ENCODE results near the gene BICC1. TPM values are rescaled to one million over a fixed set of nuclear protein-coding genes. Genes with fewer than 3 reads are reported as not detected.

The BICC1 gene
- total RNA-seq, 1 experiment from 2014 or later = not detected

DNA sequence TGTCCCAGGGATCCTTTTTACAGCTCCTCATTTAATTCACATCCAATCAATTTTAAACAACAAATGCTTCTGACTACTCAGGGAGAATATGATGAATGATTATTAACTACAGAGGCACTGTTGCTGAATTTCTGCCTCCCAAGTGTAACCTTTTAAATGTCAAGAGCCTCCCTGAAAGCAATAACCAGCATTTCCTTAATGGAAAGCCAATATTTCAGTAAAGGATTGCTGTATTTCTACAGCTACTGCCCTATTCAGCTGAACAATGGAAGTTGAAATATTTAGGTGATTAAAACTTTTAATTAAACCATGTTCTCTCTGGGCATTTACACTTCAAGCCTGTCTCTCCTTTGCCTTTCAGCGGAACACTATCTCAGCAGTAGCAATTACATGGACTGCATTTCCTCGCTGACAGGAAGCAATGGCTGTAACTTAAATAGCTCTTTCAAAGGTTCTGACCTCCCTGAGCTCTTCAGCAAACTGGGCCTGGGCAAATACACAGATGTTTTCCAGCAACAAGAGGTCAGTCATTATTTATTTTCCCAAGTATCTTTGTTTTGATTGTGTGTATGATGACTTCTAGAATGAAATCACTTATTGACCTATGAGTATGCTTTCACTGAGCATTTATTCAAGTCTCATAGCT, 304.7 kb downstream of the BICC1 start:
- Histone ChIP-seq H3K79me2 (ENCODE audit: insufficient read depth, low read length) (no peaks in the 10 kb centered on the region), H3K27me3 (ENCODE audit: insufficient read depth, low read length) (no peaks in the 10 kb centered on the region), H3K4me3 (replicated peaks in 1 of 2; ENCODE audit: low read depth in 1 of 2, low read length in 2 of 2) (no peak overlapping the region), H4K20me1 (ENCODE audit: insufficient read depth) (no peaks in the 10 kb centered on the region), H3K4me2 (ENCODE audit: low read length) (no peak overlapping the region), H3K9me2 (ENCODE audit: insufficient read depth) (no peaks in the 10 kb centered on the region), H3K4me1 (ENCODE audit: control insufficient read depth in 1 of 2, insufficient read depth in 2 of 2, low read length in 2 of 2) (peaks cover 0 to 2% of the 10 kb centered on the region in 2 experiments; a peak in 2 of 4 replicates), H3K9ac (ENCODE audit: low read length) (no peak overlapping the region), H3K27ac (ENCODE audit: low read depth, low read length) (no peak overlapping the region), H3K36me3 (ENCODE audit: control insufficient read depth in 1 of 2, insufficient read depth in 2 of 2, low read length in 2 of 2) (no peaks in the 10 kb centered on the region), H2AFZ (ENCODE audit: low read depth, low read length, poor library complexity, severe bottlenecking) (no peak overlapping the region), H3K9me3 (ENCODE audit: control insufficient read depth in 1 of 2, insufficient read depth in 1 of 2, low read depth in 1 of 2, low read length in 2 of 2) (no peaks in the 10 kb centered on the region)
- TF ChIP-seq, protein P1, sequence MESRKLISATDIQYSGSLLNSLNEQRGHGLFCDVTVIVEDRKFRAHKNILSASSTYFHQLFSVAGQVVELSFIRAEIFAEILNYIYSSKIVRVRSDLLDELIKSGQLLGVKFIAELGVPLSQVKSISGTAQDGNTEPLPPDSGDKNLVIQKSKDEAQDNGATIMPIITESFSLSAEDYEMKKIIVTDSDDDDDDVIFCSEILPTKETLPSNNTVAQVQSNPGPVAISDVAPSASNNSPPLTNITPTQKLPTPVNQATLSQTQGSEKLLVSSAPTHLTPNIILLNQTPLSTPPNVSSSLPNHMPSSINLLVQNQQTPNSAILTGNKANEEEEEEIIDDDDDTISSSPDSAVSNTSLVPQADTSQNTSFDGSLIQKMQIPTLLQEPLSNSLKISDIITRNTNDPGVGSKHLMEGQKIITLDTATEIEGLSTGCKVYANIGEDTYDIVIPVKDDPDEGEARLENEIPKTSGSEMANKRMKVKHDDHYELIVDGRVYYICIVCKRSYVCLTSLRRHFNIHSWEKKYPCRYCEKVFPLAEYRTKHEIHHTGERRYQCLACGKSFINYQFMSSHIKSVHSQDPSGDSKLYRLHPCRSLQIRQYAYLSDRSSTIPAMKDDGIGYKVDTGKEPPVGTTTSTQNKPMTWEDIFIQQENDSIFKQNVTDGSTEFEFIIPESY (IDR thresholded peaks at IDR 0.05; ENCODE audit: extremely low read depth, insufficient replicate concordance, low read length) = no peak
- TF ChIP-seq FOSL1 (IDR thresholded peaks at IDR 0.05; ENCODE audit: low read depth) (no peak), SIN3A (IDR thresholded peaks at IDR 0.05; ENCODE audit: low read depth) (no peak), ZNF274 (IDR thresholded peaks at IDR 0.05; ENCODE audit: low read depth, low read length) (no peak), EZH2phosphoT487 (IDR thresholded peaks at IDR 0.05; ENCODE audit: borderline replicate concordance) (no peak), SRF (IDR thresholded peaks at IDR 0.05; ENCODE audit: low read depth) (no peak)
- TF ChIP-seq, protein P2, sequence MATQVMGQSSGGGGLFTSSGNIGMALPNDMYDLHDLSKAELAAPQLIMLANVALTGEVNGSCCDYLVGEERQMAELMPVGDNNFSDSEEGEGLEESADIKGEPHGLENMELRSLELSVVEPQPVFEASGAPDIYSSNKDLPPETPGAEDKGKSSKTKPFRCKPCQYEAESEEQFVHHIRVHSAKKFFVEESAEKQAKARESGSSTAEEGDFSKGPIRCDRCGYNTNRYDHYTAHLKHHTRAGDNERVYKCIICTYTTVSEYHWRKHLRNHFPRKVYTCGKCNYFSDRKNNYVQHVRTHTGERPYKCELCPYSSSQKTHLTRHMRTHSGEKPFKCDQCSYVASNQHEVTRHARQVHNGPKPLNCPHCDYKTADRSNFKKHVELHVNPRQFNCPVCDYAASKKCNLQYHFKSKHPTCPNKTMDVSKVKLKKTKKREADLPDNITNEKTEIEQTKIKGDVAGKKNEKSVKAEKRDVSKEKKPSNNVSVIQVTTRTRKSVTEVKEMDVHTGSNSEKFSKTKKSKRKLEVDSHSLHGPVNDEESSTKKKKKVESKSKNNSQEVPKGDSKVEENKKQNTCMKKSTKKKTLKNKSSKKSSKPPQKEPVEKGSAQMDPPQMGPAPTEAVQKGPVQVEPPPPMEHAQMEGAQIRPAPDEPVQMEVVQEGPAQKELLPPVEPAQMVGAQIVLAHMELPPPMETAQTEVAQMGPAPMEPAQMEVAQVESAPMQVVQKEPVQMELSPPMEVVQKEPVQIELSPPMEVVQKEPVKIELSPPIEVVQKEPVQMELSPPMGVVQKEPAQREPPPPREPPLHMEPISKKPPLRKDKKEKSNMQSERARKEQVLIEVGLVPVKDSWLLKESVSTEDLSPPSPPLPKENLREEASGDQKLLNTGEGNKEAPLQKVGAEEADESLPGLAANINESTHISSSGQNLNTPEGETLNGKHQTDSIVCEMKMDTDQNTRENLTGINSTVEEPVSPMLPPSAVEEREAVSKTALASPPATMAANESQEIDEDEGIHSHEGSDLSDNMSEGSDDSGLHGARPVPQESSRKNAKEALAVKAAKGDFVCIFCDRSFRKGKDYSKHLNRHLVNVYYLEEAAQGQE (IDR thresholded peaks at IDR 0.05; ENCODE audit: low read depth) = no peak
- TF ChIP-seq, protein P3, sequence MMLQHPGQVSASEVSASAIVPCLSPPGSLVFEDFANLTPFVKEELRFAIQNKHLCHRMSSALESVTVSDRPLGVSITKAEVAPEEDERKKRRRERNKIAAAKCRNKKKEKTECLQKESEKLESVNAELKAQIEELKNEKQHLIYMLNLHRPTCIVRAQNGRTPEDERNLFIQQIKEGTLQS (IDR thresholded peaks at IDR 0.05) = no peak
- intact Hi-C loops (cut with micrococcal nuclease) = no loop called here
- ChIA-PET CTCF (no interaction called here), POLR2A (no interaction called here), RAD21 (ENCODE audit: low non-redundant PET in 1 of 2, low total read pairs in 2 of 2, uncharacterized antibody in 2 of 2, unreplicated experiment in 2 of 2) (no interaction called here)
- DNase-seq (ENCODE audit: low read depth, low spot score) (no peak), ATAC-seq (no peak)
- BruUV-seq (replicated peaks) = no TSS peak
